SK-N-MC (cell line): ENCODE results near the gene KIF16B.

Source experiments
- DNase-seq: peaks from one replicate; pipeline ENCODE4 v3.0.0-alpha.2; 2011; ENCODE audit warnings: low read depth, low spot score
- H3K27ac ChIP-seq: fragments of 200-600 bp; sonication (generic); 2 replicates; pipeline ENCODE4 v1.5.1; 2016; ENCODE audit warnings: mixed run types
- H3K36me3 ChIP-seq: fragments of 200-600 bp; sonication (generic); 2 replicates; pipeline ENCODE4 v1.6.1; 2017; ENCODE audit warnings: antibody characterized with exemption, low read length, mixed read lengths; ENCODE audit not compliant: insufficient read depth
- H3K4me3 ChIP-seq: fragments of 200-600 bp; sonication (generic); 2 replicates; pipeline ENCODE4 v1.5.1; 2016
- H3K9ac ChIP-seq: fragments of 200-600 bp; sonication (generic); 2 replicates; pipeline ENCODE4 v1.8.0; 2017; ENCODE audit warnings: mixed run types, mixed read lengths; ENCODE audit not compliant: insufficient read length
- H3K9me3 ChIP-seq: fragments of 200-600 bp; sonication (generic); 2 replicates; pipeline ENCODE4 v1.6.1; 2017; ENCODE audit warnings: low read depth, mild to moderate bottlenecking, antibody characterized with exemption, low read length, moderate library complexity, mixed read lengths
- EZH2 ChIP-seq: fragments of 200-600 bp; sonication (generic); IDR thresholded peaks from one replicate; pipeline ENCODE4 v1.6.1; 2017; ENCODE audit warnings: antibody characterized with exemption
- FOXP2 ChIP-seq: optimal IDR thresholded peaks from 2 replicates; pipeline ENCODE3; 2011; ENCODE audit warnings: mild to moderate bottlenecking, moderate library complexity; ENCODE audit not compliant: insufficient read depth; ENCODE audit errors: extremely low read length, control extremely low read depth
- POLR2AphosphoS5 ChIP-seq: IDR thresholded peaks from 2 replicates; pipeline ENCODE4 v1.6.1; 2012; ENCODE audit warnings: mild to moderate bottlenecking, low read depth, low read length, borderline replicate concordance

KIF16B gene

GRCh38 chr20:16381444-16381843, 191.8 kb downstream of the KIF16B start:
- DNase-seq: no peak
- Histone ChIP-seq H3K27ac (no peak overlapping the region), H3K9me3 (no peaks in the 10 kb centered on the region), H3K4me3 (no peak overlapping the region), H3K36me3 (no peaks in the 10 kb centered on the region), H3K9ac (no peak overlapping the region)
- TF ChIP-seq FOXP2 (no peak), POLR2AphosphoS5 (no peak), EZH2 (no peak)

- no peaks in the 10 kb centered on the region for H3K9me3 ChIP-seq
- H3K27ac ChIP-seq: no peak overlapping the region
- TF ChIP-seq FOXP2: no peak
- no peak for TF ChIP-seq POLR2AphosphoS5
- no peak for TF ChIP-seq EZH2
- no peak overlapping the region for H3K9ac ChIP-seq
- DNase-seq: no peak
- no peak overlapping the region for H3K4me3 ChIP-seq
- H3K36me3 ChIP-seq: no peaks in the 10 kb centered on the region
These were observed 194.4 kb downstream of the KIF16B start for GRCh38 chr20:16378712-16379370.

DNA sequence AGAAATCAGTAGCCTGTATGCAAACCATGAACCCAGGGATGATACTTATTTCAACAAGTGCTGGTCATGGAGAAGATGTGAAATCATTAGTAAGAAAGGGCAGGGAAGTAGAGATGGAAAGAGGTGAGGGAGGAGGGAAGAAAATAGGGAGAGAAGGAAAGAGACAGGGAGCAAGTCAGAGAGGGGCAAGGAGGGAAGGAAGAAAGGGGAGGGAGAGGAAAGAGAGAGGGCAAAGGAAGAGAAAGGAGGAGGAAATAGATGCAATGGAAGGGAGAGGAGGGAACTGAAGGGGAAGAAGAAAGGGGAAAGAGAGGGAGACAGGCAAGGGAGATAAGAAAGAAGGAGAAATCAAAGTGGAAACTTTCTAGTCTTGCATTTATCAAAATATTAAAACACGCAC, 195.1 kb downstream of the KIF16B start:
- no peak for DNase-seq
- Histone ChIP-seq H3K9me3 (no peaks in the 10 kb centered on the region), H3K9ac (no peak overlapping the region), H3K27ac (no peak overlapping the region), H3K4me3 (no peak overlapping the region), H3K36me3 (no peaks in the 10 kb centered on the region)
- no peak for TF ChIP-seq POLR2AphosphoS5
- no peak for TF ChIP-seq EZH2
- no peak for TF ChIP-seq FOXP2

DNA sequence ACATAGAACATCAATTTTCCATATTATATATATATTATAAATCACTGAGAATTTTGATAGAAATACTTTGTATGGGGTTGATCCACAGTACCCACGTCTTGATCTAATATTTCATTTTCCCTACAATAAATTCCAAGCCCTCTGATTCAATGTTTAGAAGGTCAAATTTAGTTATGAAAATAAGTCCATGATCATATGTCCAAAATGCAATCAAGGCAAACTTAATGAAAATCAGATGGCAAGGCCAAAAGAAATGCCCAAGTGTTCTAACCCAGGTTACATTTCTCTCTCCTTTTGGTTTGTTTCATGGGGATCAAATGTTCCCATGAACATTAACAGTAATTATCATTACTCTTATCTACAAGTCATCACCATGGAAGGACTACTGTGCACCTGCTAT, 203.8 kb downstream of the KIF16B start:
- no peak for DNase-seq
- Histone ChIP-seq H3K36me3 (no peaks in the 10 kb centered on the region), H3K4me3 (no peak overlapping the region), H3K9ac (no peak overlapping the region), H3K27ac (no peak overlapping the region), H3K9me3 (no peaks in the 10 kb centered on the region)
- TF ChIP-seq FOXP2: no peak
- no peak for TF ChIP-seq POLR2AphosphoS5
- no peak for TF ChIP-seq EZH2

GRCh38 chr20:16368645-16369292, 204.5 kb downstream of the KIF16B start:
- no peak overlapping the region for H3K27ac ChIP-seq
- TF ChIP-seq FOXP2: no peak
- no peak for TF ChIP-seq EZH2
- TF ChIP-seq POLR2AphosphoS5: no peak
- no peak overlapping the region for H3K4me3 ChIP-seq
- H3K9me3 ChIP-seq: no peaks in the 10 kb centered on the region
- no peak overlapping the region for H3K9ac ChIP-seq
- no peak for DNase-seq
- H3K36me3 ChIP-seq: no peaks in the 10 kb centered on the region

GRCh38 chr20:16367948-16368560, 205.2 kb downstream of the KIF16B start:
- DNase-seq: no peak
- Histone ChIP-seq H3K9ac (no peak overlapping the region), H3K27ac (no peak overlapping the region), H3K36me3 (no peaks in the 10 kb centered on the region), H3K4me3 (no peak overlapping the region), H3K9me3 (no peaks in the 10 kb centered on the region)
- TF ChIP-seq EZH2 (no peak), POLR2AphosphoS5 (no peak), FOXP2 (no peak)

- TF ChIP-seq EZH2: no peak
- DNase-seq: no peak
- no peak overlapping the region for H3K4me3 ChIP-seq
- H3K9me3 ChIP-seq: no peaks in the 10 kb centered on the region
- H3K36me3 ChIP-seq: no peaks in the 10 kb centered on the region
- H3K9ac ChIP-seq: no peak overlapping the region
- no peak overlapping the region for H3K27ac ChIP-seq
These were observed 206.7 kb downstream of the KIF16B start for GRCh38 chr20:16366529-16366928.

DNA sequence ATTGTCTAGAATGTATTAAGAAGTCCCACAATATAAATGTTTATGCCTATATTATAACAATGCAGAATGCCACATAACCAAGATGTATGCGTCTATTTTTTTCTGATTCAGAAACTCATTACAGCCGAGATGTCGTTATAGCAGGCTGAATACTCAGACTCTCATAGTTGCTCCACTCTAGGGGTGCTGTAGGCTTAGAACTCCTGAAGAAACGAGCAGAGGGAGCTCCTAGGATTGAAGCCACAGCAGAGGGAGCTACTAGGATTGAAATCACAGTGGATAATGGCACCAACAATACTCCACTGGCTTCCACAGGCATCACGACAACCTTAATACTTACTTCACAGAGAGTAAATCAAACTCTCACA, 208.9 kb downstream of the KIF16B start:
- no peak overlapping the region for H3K9ac ChIP-seq
- TF ChIP-seq FOXP2: no peak
- no peak overlapping the region for H3K4me3 ChIP-seq
- no peaks in the 10 kb centered on the region for H3K9me3 ChIP-seq
- H3K36me3 ChIP-seq: no peaks in the 10 kb centered on the region
- no peak for DNase-seq
- H3K27ac ChIP-seq: no peak overlapping the region
